Transverse colon (tissue), 3 donors: ENCODE measurements around the gene TMEM14C.

ENCODE experiments used
- CTCF ChIP-seq, 5 experiments: fragments of 200-600 bp in 3 of 5; fragments of 450-650 bp in 2 of 5; sonication (generic) in 3 of 5; IDR thresholded peaks; 1 replicate in 2 of 5; 2 replicates in 3 of 5; pipeline ENCODE4 v1.5.1; 2016 to 2017; ENCODE audit warnings: antibody characterized with exemption in 5 of 5, inconsistent platforms in 3 of 5, mild to moderate bottlenecking in 2 of 5, moderate library complexity in 1 of 5
- POLR2A ChIP-seq: fragments of 450-650 bp; IDR thresholded peaks from one replicate; pipeline ENCODE4 v1.6.1; 2016; ENCODE audit warnings: antibody characterized with exemption, mild to moderate bottlenecking, moderate library complexity

GRCh38 chr6:10759884-10760329, 37.0 kb downstream of the TMEM14C start:
- TF ChIP-seq CTCF (IDR thresholded peaks at IDR 0.05) = no peak
- TF ChIP-seq POLR2A = no peak
